ENCODE results near the gene SLC19A1. TPM values are rescaled to one million over a fixed set of nuclear protein-coding genes. Genes with fewer than 3 reads are reported as not detected.

The SLC19A1 gene
- total RNA-seq, 4 donors from 2014 or later, result 10.7 to 70.8 (median 30.5) TPM

DNA sequence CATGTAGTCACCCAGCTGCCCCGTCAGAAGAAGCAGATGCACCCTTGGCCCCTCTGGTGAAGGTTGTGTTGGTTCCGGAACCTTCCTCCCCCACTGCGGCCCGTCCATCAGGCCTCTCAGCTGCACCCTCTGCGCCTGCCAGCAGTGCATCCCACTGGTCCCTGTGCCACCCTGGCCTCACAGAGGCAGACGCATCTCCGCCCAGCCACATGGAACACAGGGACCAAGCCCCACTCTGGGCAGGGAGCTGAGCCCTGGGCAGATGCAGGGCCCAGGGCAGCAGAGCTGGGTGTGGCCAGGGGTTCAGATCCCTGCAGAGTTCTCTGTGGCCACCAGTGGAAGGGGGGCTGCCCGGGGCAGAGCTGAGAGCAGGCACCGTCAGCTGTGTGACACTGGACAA, 50.6 kb downstream of the SLC19A1 start:
- Histone ChIP-seq H3K4me1 (no peaks in the 10 kb centered on the region), H3K27me3 (no peaks in the 10 kb centered on the region), H3K9me3 (no peaks in the 10 kb centered on the region), H3K36me3 (peaks cover 0 to 8% (median 0%) of the 10 kb centered on the region in 3 donors), H3K4me3 (no peak overlapping the region), H3K27ac (no peak overlapping the region)
- TF ChIP-seq, protein P1, sequence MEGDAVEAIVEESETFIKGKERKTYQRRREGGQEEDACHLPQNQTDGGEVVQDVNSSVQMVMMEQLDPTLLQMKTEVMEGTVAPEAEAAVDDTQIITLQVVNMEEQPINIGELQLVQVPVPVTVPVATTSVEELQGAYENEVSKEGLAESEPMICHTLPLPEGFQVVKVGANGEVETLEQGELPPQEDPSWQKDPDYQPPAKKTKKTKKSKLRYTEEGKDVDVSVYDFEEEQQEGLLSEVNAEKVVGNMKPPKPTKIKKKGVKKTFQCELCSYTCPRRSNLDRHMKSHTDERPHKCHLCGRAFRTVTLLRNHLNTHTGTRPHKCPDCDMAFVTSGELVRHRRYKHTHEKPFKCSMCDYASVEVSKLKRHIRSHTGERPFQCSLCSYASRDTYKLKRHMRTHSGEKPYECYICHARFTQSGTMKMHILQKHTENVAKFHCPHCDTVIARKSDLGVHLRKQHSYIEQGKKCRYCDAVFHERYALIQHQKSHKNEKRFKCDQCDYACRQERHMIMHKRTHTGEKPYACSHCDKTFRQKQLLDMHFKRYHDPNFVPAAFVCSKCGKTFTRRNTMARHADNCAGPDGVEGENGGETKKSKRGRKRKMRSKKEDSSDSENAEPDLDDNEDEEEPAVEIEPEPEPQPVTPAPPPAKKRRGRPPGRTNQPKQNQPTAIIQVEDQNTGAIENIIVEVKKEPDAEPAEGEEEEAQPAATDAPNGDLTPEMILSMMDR (IDR thresholded peaks at IDR 0.05), result no peak
- no peak for DNase-seq

DNA sequence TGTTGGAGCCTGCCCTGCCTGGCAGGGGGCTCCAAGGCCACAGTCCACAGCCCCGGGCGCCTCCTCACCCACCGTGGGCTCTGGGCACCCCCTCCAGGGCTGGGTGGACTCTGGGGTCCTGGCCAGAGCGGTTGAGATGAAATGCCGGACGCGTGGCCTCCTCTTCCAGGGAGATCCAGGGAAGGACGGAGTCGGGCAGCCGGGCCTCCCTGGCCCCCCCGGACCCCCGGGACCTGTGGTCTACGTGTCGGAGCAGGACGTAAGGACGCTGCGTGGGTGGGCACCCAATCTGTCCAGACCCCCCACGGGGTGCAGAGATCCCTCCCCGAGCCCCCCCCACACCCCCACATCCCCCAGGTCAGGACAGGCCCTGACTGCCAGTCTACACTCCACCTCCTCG, 51.2 kb downstream of the SLC19A1 start:
- Histone ChIP-seq H3K36me3 (peaks cover 0 to 3% (median 0%) of the 10 kb centered on the region in 3 donors), H3K9me3 (no peaks in the 10 kb centered on the region)

DNA sequence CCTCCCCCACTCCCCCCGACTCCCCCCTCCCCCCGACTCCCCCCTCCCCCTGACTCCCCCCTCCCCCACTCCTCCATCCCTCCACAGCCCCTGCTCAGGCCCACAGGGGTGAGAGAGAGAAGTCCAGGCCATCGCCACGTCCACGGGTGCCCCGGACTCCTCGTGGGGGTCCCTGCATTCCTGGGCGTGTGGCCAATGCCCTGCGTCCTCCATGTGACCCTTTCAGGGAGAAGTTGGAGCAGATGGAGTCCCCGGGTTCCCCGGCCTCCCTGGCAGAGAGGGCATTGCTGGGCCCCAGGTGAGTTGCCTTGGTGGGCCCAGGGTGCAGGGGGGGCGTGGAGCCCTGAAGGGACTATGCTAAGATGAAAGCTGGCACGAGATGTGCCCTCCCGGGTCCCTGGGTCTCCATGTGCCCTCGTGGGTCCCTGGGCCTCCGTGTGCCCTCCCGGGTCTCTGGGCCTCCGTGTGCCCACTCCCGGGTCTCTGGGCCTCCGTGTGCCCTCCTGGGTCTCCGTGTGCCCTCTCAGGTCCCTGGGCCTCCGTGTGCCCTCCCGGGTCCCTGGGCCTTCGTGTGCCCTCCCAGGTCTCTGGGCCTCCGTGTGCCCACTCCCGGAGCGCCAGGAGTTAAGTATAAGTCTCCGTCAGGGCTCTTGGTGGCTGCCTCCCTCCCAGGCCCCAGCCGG, 52.0 kb downstream of the SLC19A1 start:
- Histone ChIP-seq H3K4me3 (no peak overlapping the region), H3K4me1 (no peaks in the 10 kb centered on the region), H3K9me3 (no peaks in the 10 kb centered on the region), H3K36me3 (no peaks in the 10 kb centered on the region), H3K27ac (no peak overlapping the region), H3K27me3 (no peaks in the 10 kb centered on the region)
- no peak for DNase-seq
- TF ChIP-seq POLR2A (IDR thresholded peaks at IDR 0.05), result no peak
- TF ChIP-seq, protein P1 (IDR thresholded peaks at IDR 0.05), result no peak

More for the DNA sequence above, 51.2 kb downstream of the SLC19A1 start:
- no peak overlapping the region for H3K27ac ChIP-seq
- no peak for TF ChIP-seq POLR2A (IDR thresholded peaks at IDR 0.05)
- TF ChIP-seq, protein P1 (IDR thresholded peaks at IDR 0.05), result no peak
- no peak overlapping the region for H3K4me3 ChIP-seq
- no peak for DNase-seq
- no peaks in the 10 kb centered on the region for H3K4me1 ChIP-seq
- H3K27me3 ChIP-seq, result no peaks in the 10 kb centered on the region

- Histone ChIP-seq H3K36me3 (no peaks in the 10 kb centered on the region), H3K4me3 (no peak overlapping the region), H3K4me1 (no peaks in the 10 kb centered on the region), H3K9me3 (no peaks in the 10 kb centered on the region), H3K27me3 (no peaks in the 10 kb centered on the region), H3K27ac (no peak overlapping the region)
- TF ChIP-seq, protein P1 (IDR thresholded peaks at IDR 0.05), result no peak
- no peak for DNase-seq
These were observed 52.6 kb downstream of the SLC19A1 start for GRCh38 chr21:45489722-45489982.

DNA sequence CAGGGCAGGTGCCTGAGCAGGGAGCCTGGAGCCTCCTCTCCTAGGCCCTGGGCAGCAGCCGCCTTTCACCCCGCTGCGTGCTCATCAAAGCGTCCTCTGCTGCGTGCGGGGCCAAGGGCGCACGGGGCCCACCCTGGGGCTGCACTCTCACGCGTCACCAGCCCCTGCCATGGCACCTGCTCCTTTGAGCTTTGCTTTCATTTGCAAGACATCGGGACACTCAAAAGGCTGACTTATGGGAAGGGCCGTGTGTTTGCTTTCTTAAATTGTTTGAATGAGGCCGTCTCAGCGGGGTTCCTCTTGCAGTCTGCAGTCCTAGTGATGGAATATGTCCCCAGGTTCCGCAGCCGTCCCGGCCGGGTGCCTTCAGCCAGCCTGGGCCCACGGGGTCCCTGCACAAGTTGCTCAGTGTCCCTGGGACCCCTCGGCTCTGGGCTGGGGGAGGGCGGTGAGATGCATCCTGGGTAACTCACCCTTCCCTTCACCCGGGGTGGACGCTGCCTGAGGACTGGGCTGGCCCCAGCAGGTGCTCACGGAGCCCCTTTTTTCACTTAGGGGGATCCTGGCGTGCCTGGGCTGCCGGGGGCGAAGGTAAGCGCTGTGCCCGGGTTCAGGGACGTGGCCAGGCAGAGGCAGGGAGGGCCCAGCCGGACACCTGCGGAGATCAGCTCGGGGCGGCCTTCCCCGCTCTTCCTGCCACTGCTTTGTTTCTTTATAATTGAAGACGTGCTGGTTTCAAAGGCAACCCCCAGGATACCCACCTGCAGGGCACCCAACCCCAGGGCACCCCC, 53.1 kb downstream of the SLC19A1 start:
- H3K27ac ChIP-seq, result no peak overlapping the region
- no peak for TF ChIP-seq POLR2A (IDR thresholded peaks at IDR 0.05)
- TF ChIP-seq, protein P1 (IDR thresholded peaks at IDR 0.05), result no peak

More for the DNA sequence above, 53.1 kb downstream of the SLC19A1 start:
- Histone ChIP-seq H3K4me1 (no peaks in the 10 kb centered on the region), H3K27me3 (no peaks in the 10 kb centered on the region), H3K4me3 (no peak overlapping the region), H3K36me3 (peaks cover 0 to 3% (median 0%) of the 10 kb centered on the region in 3 donors), H3K9me3 (no peaks in the 10 kb centered on the region)
- DNase-seq, result no peak

Measured in Peyer's patch (tissue), 4 donors.